Breast epithelium (tissue), 3 donors: ENCODE data around the gene JDP2.

Source experiments
- CTCF ChIP-seq, 3 donors: fragments of 450-650 bp; IDR thresholded peaks; one replicate each; pipeline ENCODE4 v1.5.1; 2016 to 2017; ENCODE audit warnings: antibody characterized with exemption in 3 of 3, mild to moderate bottlenecking in 3 of 3, moderate library complexity in 3 of 3
- POLR2A ChIP-seq: fragments of 450-650 bp; IDR thresholded peaks from one replicate; pipeline ENCODE4 v1.6.1; 2016; ENCODE audit warnings: antibody characterized with exemption, mild to moderate bottlenecking, moderate library complexity
- POLR2AphosphoS5 ChIP-seq, 3 donors: sonication (generic); formaldehyde crosslinking; IDR thresholded peaks; one replicate each; pipeline ENCODE4 v1.6.1; 2017; ENCODE audit warnings: antibody characterized with exemption in 3 of 3

GRCh38 chr14:75381642-75382041 lies 46.2 kb upstream of the JDP2 start:
- TF ChIP-seq POLR2AphosphoS5 (IDR thresholded peaks at IDR 0.05) (no peak), POLR2A (no peak), CTCF (IDR thresholded peaks at IDR 0.05) (no peak)
